ENCODE data around the gene VSIG1.

GRCh38 chrX:108126661-108127060 is 81.8 kb downstream of the VSIG1 start:
- TF ChIP-seq EZH2 (IDR thresholded peaks at IDR 0.05) (no peak), POLR2AphosphoS5 (IDR thresholded peaks at IDR 0.05; ENCODE audit: borderline replicate concordance, low read depth, low read length) (no peak)
